Measurements from ENCODE around the gene CSTF3. TPM values are rescaled to one million over a fixed set of nuclear protein-coding genes. Genes with fewer than 3 reads are reported as not detected.

CSTF3 gene
- total and polyA plus RNA-seq, 9 of the 15 experiments (the other 6 are each of a cell fraction or from before 2014, with no cell fraction given): 37.0 to 111 (median 61.0) TPM

DNA sequence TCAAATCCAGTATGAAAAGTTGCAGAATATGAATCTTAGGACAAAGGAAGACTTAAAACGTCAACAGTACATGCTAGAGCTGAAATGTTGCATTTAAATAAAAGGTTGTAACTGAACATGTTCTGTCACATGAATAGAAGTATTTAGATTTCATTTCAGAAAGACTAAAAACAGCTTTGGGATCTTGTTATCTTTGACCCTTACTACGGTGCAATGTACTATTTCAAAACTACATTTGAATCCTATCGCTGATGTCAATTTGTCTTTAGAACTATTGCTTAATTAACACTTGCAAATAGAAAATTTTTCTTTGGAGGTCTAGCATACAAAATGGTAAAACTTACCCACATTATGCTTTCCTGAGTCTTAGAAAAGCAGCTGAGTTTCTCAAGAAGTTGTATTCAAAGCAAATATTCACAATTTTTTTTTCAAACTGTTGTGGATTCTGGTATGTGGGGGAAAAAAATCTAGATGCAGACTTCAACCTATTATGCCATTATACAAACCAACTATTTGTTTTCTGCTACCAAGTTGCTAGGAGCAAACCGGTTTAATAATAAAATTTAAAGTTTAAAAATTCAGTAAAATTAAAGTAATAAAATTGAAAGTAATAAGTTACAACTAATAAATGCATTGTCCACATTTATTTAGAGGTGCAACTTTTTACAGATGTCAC lies 25.4 kb downstream of the CSTF3 start:
- ATAC-seq (no peak), FAIRE-seq (no peak), DNase-seq (ENCODE audit: extremely low read depth in 1 of 4, low spot score in 3 of 4) (no peak)
- no peaks in the 10 kb centered on the region for H3K9me3 ChIP-seq (replicated peaks; ENCODE audit: control insufficient read depth, insufficient read depth, low read depth, low read length)
- no peaks in the 10 kb centered on the region for H3K27me3 ChIP-seq (ENCODE audit: control insufficient read depth in 2 of 2, insufficient read depth in 2 of 2, low read length in 2 of 2)
- BruUV-seq (replicated peaks): no TSS peak
- no peak overlapping the region for H3K9ac ChIP-seq (ENCODE audit: insufficient read depth in 1 of 2, low read depth in 2 of 2, low read length in 2 of 2)
- peaks cover 53% of the 10 kb centered on the region for H3K36me3 ChIP-seq (ENCODE audit: control insufficient read depth, insufficient read depth, low read length)
- H4K20me1 ChIP-seq (replicated peaks; ENCODE audit: control insufficient read depth, insufficient read depth, low read length): no peaks in the 10 kb centered on the region
- H3K4me1 ChIP-seq (replicated peaks in 1 of 2; ENCODE audit: control insufficient read depth in 2 of 2, insufficient read depth in 2 of 2, low read length in 2 of 2): no peaks in the 10 kb centered on the region
- TF ChIP-seq, protein P1, sequence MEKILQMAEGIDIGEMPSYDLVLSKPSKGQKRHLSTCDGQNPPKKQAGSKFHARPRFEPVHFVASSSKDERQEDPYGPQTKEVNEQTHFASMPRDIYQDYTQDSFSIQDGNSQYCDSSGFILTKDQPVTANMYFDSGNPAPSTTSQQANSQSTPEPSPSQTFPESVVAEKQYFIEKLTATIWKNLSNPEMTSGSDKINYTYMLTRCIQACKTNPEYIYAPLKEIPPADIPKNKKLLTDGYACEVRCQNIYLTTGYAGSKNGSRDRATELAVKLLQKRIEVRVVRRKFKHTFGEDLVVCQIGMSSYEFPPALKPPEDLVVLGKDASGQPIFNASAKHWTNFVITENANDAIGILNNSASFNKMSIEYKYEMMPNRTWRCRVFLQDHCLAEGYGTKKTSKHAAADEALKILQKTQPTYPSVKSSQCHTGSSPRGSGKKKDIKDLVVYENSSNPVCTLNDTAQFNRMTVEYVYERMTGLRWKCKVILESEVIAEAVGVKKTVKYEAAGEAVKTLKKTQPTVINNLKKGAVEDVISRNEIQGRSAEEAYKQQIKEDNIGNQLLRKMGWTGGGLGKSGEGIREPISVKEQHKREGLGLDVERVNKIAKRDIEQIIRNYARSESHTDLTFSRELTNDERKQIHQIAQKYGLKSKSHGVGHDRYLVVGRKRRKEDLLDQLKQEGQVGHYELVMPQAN (IDR thresholded peaks at IDR 0.05; ENCODE audit: borderline replicate concordance): no peak
- TF ChIP-seq TSC22D4 (tag; IDR thresholded peaks at IDR 0.05) (no peak), CHCHD3 (CRISPR knock-in tag; IDR thresholded peaks at IDR 0.05) (no peak), ESRRB (CRISPR knock-in tag; IDR thresholded peaks at IDR 0.05; ENCODE audit: borderline replicate concordance) (no peak), TEAD1 (CRISPR knock-in tag; IDR thresholded peaks at IDR 0.05) (no peak), ZNF76 (CRISPR knock-in tag; IDR thresholded peaks at IDR 0.05; ENCODE audit: borderline replicate concordance) (no peak), MYNN (IDR thresholded peaks at IDR 0.05) (no peak), MYNN (CRISPR knock-in tag; IDR thresholded peaks at IDR 0.05) (no peak), CC2D1A (IDR thresholded peaks at IDR 0.05) (no peak), ZC3H4 (CRISPR knock-in tag; IDR thresholded peaks at IDR 0.05; ENCODE audit: borderline replicate concordance) (no peak), KDM4B (IDR thresholded peaks at IDR 0.05; ENCODE audit: borderline replicate concordance in 2 of 2, low read depth in 1 of 2) (no peak), ZC3H8 (IDR thresholded peaks at IDR 0.05) (no peak), ATF1 (CRISPR knock-in tag; IDR thresholded peaks at IDR 0.05) (no peak), ATF1 (tag; IDR thresholded peaks at IDR 0.05) (no peak), MED1 (CRISPR knock-in tag; IDR thresholded peaks at IDR 0.05; ENCODE audit: borderline replicate concordance) (no peak), ZSCAN29 (IDR thresholded peaks at IDR 0.05) (no peak), SRSF3 (IDR thresholded peaks at IDR 0.05; ENCODE audit: insufficient read depth, low read length) (no peak), ZNF696 (CRISPR knock-in tag; conservative IDR thresholded peaks at IDR 0.05) (no peak), ZZZ3 (IDR thresholded peaks at IDR 0.05) (no peak)
- TF ChIP-seq, protein P2, sequence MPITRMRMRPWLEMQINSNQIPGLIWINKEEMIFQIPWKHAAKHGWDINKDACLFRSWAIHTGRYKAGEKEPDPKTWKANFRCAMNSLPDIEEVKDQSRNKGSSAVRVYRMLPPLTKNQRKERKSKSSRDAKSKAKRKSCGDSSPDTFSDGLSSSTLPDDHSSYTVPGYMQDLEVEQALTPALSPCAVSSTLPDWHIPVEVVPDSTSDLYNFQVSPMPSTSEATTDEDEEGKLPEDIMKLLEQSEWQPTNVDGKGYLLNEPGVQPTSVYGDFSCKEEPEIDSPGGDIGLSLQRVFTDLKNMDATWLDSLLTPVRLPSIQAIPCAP (CRISPR knock-in tag; IDR thresholded peaks at IDR 0.05; ENCODE audit: borderline replicate concordance): no peak
- no peak overlapping the region for H3K4me2 ChIP-seq (ENCODE audit: insufficient read depth, low read length)
- 85% methylated on average over 4 of the region's 4 CpGs for WGBS (ENCODE audit: insufficient coverage, low coverage, missing lambda C conversion rate)
- H3K4me3 ChIP-seq: no peak overlapping the region
- POLR2A ChIA-PET: interaction anchor here (1.2 to 2.0 kb wide), 4 partner anchors 10 to 26 kb away, joined by 3 to 6 read pairs (median 5); partner anchors contain the start of gene CSTF3
- intact Hi-C loops (cut with micrococcal nuclease) (no loop called here), in situ Hi-C loops (cut with MboI) (no loop called here)
- CTCF ChIA-PET (ENCODE audit: low intra/inter-chr PET ratio): no interaction called here
- no peaks in the 10 kb centered on the region for H3K9me1 ChIP-seq (ENCODE audit: control insufficient read depth, insufficient read depth, low read length)
- no peak overlapping the region for H3K27ac ChIP-seq (ENCODE audit: extremely low read depth, low read depth, low read length)
- H3K79me2 ChIP-seq (ENCODE audit: control insufficient read depth, insufficient read depth, low read length): peaks cover 4% of the 10 kb centered on the region; the same call in 2 of the 3 replicates
- H2AFZ ChIP-seq (ENCODE audit: low read depth, low read length): no peak overlapping the region
